GM20431 (cell line): Measurements from ENCODE around the gene SESN3.
"Not testable (repeated sequence)": the region's sequence is repeated elsewhere in the genome, so short reads cannot be mapped to it uniquely, and the experiment has no call there.

Experiments used
- in situ Hi-C: fragments of 300-500 bp; cut with MseI, MboI; formaldehyde crosslinking; loops from one replicate; pipeline ENCODE4 v1.15.0; 2020; ENCODE audit warnings: low sequenced_read_pairs; ENCODE audit not compliant: unreplicated experiment

SESN3 gene

GRCh38 chr11:95252586-95252985 lies 21.6 kb upstream of the SESN3 start:
- in situ Hi-C loops = no loop called here

GRCh38 chr11:95251896-95252295 lies 20.9 kb upstream of the SESN3 start:
- in situ Hi-C loops = not testable (repeated sequence)

GRCh38 chr11:95248666-95249467 lies 17.9 kb upstream of the SESN3 start:
- in situ Hi-C loops = no loop called here

- in situ Hi-C loops = no loop called here
These were observed 16.9 kb upstream of the SESN3 start for GRCh38 chr11:95247883-95248282.

- in situ Hi-C loops = no loop called here
These were observed 16.2 kb upstream of the SESN3 start for GRCh38 chr11:95247127-95247684.

GRCh38 chr11:95245581-95245980 lies 14.6 kb upstream of the SESN3 start:
- in situ Hi-C loops = no loop called here

GRCh38 chr11:95245038-95245437 lies 14.0 kb upstream of the SESN3 start:
- in situ Hi-C loops = no loop called here

GRCh38 chr11:95243673-95244072 lies 12.7 kb upstream of the SESN3 start:
- in situ Hi-C loops = no loop called here

- in situ Hi-C loops = no loop called here
These were observed 12.0 kb upstream of the SESN3 start for GRCh38 chr11:95242845-95243605.

- in situ Hi-C loops = no loop called here
These were observed 11.3 kb upstream of the SESN3 start for GRCh38 chr11:95242091-95242844.

- in situ Hi-C loops = no loop called here
These were observed 10.7 kb upstream of the SESN3 start for GRCh38 chr11:95241681-95242081.

GRCh38 chr11:95239871-95240649 lies 9.1 kb upstream of the SESN3 start:
- in situ Hi-C loops = no loop called here

- in situ Hi-C loops = no loop called here
These were observed 1.7 kb upstream of the SESN3 start for GRCh38 chr11:95232666-95233065.

GRCh38 chr11:95231881-95232605 lies 1.0 kb upstream of the SESN3 start:
- in situ Hi-C loops = no loop called here

GRCh38 chr11:95230810-95231126 lies 234 bp downstream of the SESN3 start:
- in situ Hi-C loops = no loop called here

- in situ Hi-C loops = no loop called here
These were observed 801 bp downstream of the SESN3 start for GRCh38 chr11:95229993-95230809.

GRCh38 chr11:95229199-95229992 lies 1.6 kb downstream of the SESN3 start:
- in situ Hi-C loops = no loop called here
